ENCODE data around the gene ATRIP. TPM values are rescaled to one million over a fixed set of nuclear protein-coding genes. Genes with fewer than 3 reads are reported as not detected.

ATRIP gene
- total RNA-seq, 1 donor from 2014 or later, result 9.0 TPM

GRCh38 chr3:48411606-48412374, 34.7 kb upstream of the ATRIP start:
- DNase-seq (ENCODE audit: low spot score in 2 of 2), result peak in 1 of 2 donors; percentile 50

DNA sequence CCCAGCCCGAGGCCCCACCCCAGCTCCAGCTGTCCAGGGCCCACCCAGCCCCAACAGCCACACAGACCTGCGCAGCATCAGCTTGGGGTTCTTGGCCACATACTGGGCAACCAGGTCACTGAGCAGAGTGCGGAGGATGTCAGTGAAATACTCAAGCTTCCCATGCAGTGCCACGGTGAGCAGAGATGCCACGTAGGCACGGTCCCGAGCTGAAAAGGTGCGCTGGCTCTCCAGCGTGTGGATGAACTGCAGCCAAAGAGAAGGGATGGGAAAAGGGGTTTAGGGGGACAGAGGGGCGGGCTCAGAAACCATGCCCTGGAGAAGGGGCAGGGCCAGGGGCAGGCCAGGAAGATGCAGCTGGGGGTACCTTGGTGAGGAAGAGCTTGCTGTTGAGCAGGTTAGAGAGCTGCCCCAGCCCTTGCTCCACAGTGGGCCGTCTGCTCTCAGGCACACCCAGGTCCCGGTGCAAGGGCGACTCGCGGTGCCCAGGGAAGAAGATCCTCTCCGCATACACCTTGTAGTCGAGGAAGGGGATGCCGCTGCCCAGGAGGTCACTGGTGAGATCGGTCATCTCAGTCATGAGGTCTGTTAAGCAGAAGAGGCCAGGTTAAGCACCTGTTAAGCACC, 34.0 kb upstream of the ATRIP start:
- Histone ChIP-seq H3K4me3 (no peak overlapping the region), H3K36me3 (peaks cover 88 to 95% of the 10 kb centered on the region in 2 donors), H3K4me1 (peaks cover 0 to 10% of the 10 kb centered on the region in 2 donors), H3K27me3 (no peaks in the 10 kb centered on the region), H3K27ac (peak overlapping the region; percentile 18 to 69), H3K9me3 (no peaks in the 10 kb centered on the region)
- intact Hi-C loops (cut with DNase I), result no loop called here
- no peak for DNase-seq (ENCODE audit: low spot score in 2 of 2)
- TF ChIP-seq CTCF (IDR thresholded peaks at IDR 0.05), result no peak

More at GRCh38 chr3:48411606-48412374, 34.7 kb upstream of the ATRIP start:
- H3K4me3 ChIP-seq, result no peak overlapping the region
- peak overlapping the region; percentile 18 to 38 for H3K27ac ChIP-seq
- H3K27me3 ChIP-seq, result no peaks in the 10 kb centered on the region
- TF ChIP-seq CTCF (IDR thresholded peaks at IDR 0.05), result no peak
- peaks cover 0 to 10% of the 10 kb centered on the region in 2 donors for H3K4me1 ChIP-seq
- H3K9me3 ChIP-seq, result no peaks in the 10 kb centered on the region
- H3K36me3 ChIP-seq, result peaks cover 87 to 95% of the 10 kb centered on the region in 2 donors
- intact Hi-C loops (cut with DNase I), result no loop called here

GRCh38 chr3:48413086-48413485, 33.5 kb upstream of the ATRIP start:
- H3K36me3 ChIP-seq, result peaks cover 90 to 95% of the 10 kb centered on the region in 2 donors
- DNase-seq (ENCODE audit: low spot score in 2 of 2), result no peak
- intact Hi-C loops (cut with DNase I), result no loop called here
- peaks cover 0 to 10% of the 10 kb centered on the region in 2 donors for H3K4me1 ChIP-seq
- no peaks in the 10 kb centered on the region for H3K27me3 ChIP-seq
- H3K27ac ChIP-seq, result peak overlapping the region; percentile 8 to 69
- no peak overlapping the region for H3K4me3 ChIP-seq
- H3K9me3 ChIP-seq, result no peaks in the 10 kb centered on the region
- TF ChIP-seq CTCF (IDR thresholded peaks at IDR 0.05), result no peak

DNA sequence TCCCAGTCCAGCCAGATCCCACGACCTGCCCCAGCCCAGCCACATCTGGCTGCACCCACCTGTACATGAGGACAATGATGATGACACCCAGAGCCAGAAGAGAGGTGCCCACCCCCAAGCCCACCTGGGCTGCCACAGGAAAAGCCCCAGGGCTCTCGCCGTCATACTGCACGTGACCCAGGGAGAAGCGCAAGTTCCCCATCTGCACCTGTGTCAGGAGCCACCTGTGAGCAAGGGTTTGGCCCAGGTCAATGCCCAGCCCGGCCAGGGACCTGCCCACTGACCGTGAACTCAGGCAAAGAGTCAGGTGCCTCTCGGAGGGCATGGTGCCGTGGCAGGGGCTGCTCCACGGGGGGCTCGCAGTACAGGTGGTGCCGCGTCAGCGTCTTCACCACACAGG, 32.9 kb upstream of the ATRIP start:
- intact Hi-C loops (cut with DNase I), result no loop called here
- H3K27ac ChIP-seq, result peak overlapping the region; percentile 8 to 69
- no peak overlapping the region for H3K4me3 ChIP-seq
- peaks cover 0 to 10% of the 10 kb centered on the region in 2 donors for H3K4me1 ChIP-seq
- DNase-seq (ENCODE audit: low spot score in 2 of 2), result no peak
- H3K27me3 ChIP-seq, result no peaks in the 10 kb centered on the region
- no peaks in the 10 kb centered on the region for H3K9me3 ChIP-seq
- peaks cover 90 to 95% of the 10 kb centered on the region in 2 donors for H3K36me3 ChIP-seq
- no peak for TF ChIP-seq CTCF (IDR thresholded peaks at IDR 0.05)

- H3K27me3 ChIP-seq, result no peaks in the 10 kb centered on the region
- peak overlapping the region; percentile 57 to 69 for H3K27ac ChIP-seq
- TF ChIP-seq CTCF (IDR thresholded peaks at IDR 0.05), result no peak
- H3K4me3 ChIP-seq, result no peak overlapping the region
- intact Hi-C loops (cut with DNase I), result no loop called here
- no peaks in the 10 kb centered on the region for H3K9me3 ChIP-seq
- DNase-seq (ENCODE audit: low spot score in 2 of 2), result no peak
- H3K36me3 ChIP-seq, result peaks cover 90 to 95% of the 10 kb centered on the region in 2 donors
- H3K4me1 ChIP-seq, result peaks cover 0 to 10% of the 10 kb centered on the region in 2 donors
Observed at GRCh38 chr3:48414376-48415250, 31.9 kb upstream of the ATRIP start.

All from ascending aorta (tissue), 2 donors.